OCI-LY3 (cell line): ENCODE measurements around the gene TINCR.

Source experiments
- CTCF ChIP-seq: fragments of 200-600, 300-600 bp; sonication (generic); IDR thresholded peaks from 2 replicates; pipeline ENCODE4 v1.5.1; 2014; ENCODE audit warnings: antibody characterized with exemption, low read length, low read depth
- EZH2phosphoT487 ChIP-seq: fragments of 200-600 bp; shearing (Covaris generic); IDR thresholded peaks from 2 replicates; pipeline ENCODE4 v1.6.1; 2018; ENCODE audit warnings: antibody characterized with exemption, mixed run types, low read depth

- TF ChIP-seq CTCF (no peak), EZH2phosphoT487 (no peak)
Observed at GRCh38 chr19:5595745-5596144, 28.0 kb upstream of the TINCR start.
